ENCODE data around the gene COL25A1. TPM values are rescaled to one million over a fixed set of nuclear protein-coding genes. Genes with fewer than 3 reads are reported as not detected.

COL25A1 gene
- total RNA-seq, 2 experiments from 2014 or later, result 0.67 TPM; not detected in 1

DNA sequence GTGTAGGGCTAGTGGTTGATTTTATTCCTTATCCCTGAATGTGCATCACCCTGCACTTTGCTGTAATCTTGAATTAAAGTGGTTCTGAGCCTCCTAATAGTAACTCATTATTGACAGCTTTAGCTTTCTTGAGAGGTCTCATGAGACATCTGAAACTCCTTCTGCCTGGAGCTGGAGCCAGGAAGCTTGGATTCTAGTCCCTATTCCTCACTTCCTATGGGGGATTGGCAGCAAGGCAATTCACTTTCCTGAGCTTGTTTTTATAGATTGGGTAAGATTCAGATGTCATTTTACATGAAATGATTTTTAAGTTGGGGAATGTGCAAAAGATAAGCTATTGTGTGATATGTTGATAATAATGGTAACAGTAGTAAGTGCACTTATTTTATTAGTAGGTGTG is 522.5 kb downstream of the COL25A1 start:
- H3K27ac Mint-ChIP-seq, result no peak overlapping the region
- POLR2A ChIA-PET, result no interaction called here
- ATAC-seq (ENCODE audit: low read depth) (no peak), DNase-seq (no peak)
- no peaks in the 10 kb centered on the region for H3K36me3 Mint-ChIP-seq
- H3K9me3 Mint-ChIP-seq, result no peaks in the 10 kb centered on the region
- peaks cover 17% of the 10 kb centered on the region for H3K27me3 Mint-ChIP-seq
- no peak overlapping the region for H3K4me3 Mint-ChIP-seq
- H3K4me1 Mint-ChIP-seq, result no peaks in the 10 kb centered on the region

- Mint-ChIP-seq H3K27ac (no peak overlapping the region), H3K27me3 (peaks cover 14% of the 10 kb centered on the region)
- POLR2A ChIA-PET, result no interaction called here
Observed at GRCh38 chr4:108777388-108777787, 525.1 kb downstream of the COL25A1 start.

GRCh38 chr4:108775921-108776320 is 526.5 kb downstream of the COL25A1 start:
- POLR2A ChIA-PET, result no interaction called here
- no peaks in the 10 kb centered on the region for H3K36me3 Mint-ChIP-seq

More at GRCh38 chr4:108777388-108777787, 525.1 kb downstream of the COL25A1 start:
- Mint-ChIP-seq H3K9me3 (no peaks in the 10 kb centered on the region), H3K4me3 (no peak overlapping the region), H3K4me1 (no peaks in the 10 kb centered on the region), H3K36me3 (no peaks in the 10 kb centered on the region)
- ATAC-seq (ENCODE audit: low read depth), result no peak
- DNase-seq, result no peak

DNA sequence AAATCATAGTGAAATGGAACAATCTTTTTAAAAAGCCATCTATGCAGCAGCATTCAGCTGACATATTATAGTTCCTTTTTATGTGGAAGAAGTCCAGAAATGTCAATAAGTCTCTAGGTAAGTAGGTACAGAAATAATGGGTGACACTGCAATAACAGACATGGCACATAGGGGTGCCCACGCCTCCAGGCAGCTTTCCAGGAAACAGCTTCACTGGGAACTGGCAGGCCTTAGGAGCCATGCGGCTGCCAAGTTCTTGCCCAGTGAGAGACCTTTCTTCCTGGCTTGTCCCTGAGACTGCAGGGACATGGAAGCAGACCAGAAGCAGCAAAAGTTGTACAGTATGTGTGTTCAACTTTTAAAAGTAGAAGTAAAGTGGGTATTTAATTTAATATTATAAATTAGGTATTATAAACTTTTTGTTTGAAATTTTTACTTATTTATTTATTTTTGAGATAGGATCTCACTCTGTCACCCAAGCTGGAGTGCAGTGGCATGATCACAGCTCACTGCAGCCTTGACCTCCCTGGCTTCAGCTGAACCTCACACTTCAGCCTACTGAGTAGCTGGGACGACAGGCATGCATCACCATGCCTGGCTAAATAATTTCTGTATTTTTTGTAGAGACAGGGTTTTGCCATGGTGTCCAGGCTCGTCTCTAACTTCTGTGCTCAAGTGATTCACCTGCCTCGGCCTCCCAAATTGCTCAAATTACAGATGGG is 527.5 kb downstream of the COL25A1 start:
- no peak for ATAC-seq (ENCODE audit: low read depth)
- Mint-ChIP-seq H3K27me3 (peaks cover 9% of the 10 kb centered on the region), H3K4me1 (no peaks in the 10 kb centered on the region), H3K36me3 (no peaks in the 10 kb centered on the region), H3K9me3 (no peaks in the 10 kb centered on the region), H3K27ac (no peak overlapping the region), H3K4me3 (no peak overlapping the region)
- no peak for DNase-seq
- POLR2A ChIA-PET, result no interaction called here

More at GRCh38 chr4:108775921-108776320, 526.5 kb downstream of the COL25A1 start:
- peaks cover 14% of the 10 kb centered on the region for H3K27me3 Mint-ChIP-seq
- H3K4me3 Mint-ChIP-seq, result no peak overlapping the region
- ATAC-seq (ENCODE audit: low read depth) (no peak), DNase-seq (no peak)
- H3K4me1 Mint-ChIP-seq, result no peaks in the 10 kb centered on the region
- no peaks in the 10 kb centered on the region for H3K9me3 Mint-ChIP-seq
- H3K27ac Mint-ChIP-seq, result no peak overlapping the region

DNA sequence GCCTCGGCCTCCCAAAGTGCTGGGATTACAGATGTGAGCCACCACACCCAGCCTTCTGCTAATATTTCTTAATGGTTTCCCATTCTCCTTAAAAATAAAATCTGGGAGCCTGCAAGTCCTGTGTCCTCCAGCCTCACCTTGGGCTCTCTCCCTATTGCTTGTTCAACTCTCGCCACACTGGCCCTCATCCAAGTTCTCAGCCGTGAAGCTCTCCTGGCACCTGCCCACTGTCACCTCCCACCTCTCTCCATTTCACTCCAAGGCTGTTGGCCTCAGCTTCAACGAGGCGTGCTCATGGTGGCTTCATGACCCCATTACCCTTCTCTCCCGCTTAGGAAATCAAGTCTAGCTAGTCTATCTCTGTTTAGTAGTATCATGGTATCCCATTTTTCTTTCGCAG is 530.1 kb downstream of the COL25A1 start:
- Mint-ChIP-seq H3K4me3 (no peak overlapping the region), H3K36me3 (no peaks in the 10 kb centered on the region), H3K4me1 (no peaks in the 10 kb centered on the region), H3K27me3 (peaks cover 2% of the 10 kb centered on the region), H3K9me3 (no peaks in the 10 kb centered on the region), H3K27ac (no peak overlapping the region)
- DNase-seq (no peak), ATAC-seq (ENCODE audit: low read depth) (no peak)
- POLR2A ChIA-PET, result no interaction called here

- ATAC-seq (ENCODE audit: low read depth), result no peak
- no peaks in the 10 kb centered on the region for H3K36me3 Mint-ChIP-seq
- H3K9me3 Mint-ChIP-seq, result no peaks in the 10 kb centered on the region
- POLR2A ChIA-PET, result no interaction called here
- H3K27ac Mint-ChIP-seq, result no peak overlapping the region
- H3K4me1 Mint-ChIP-seq, result peaks cover 12% of the 10 kb centered on the region
- DNase-seq, result no peak
- H3K27me3 Mint-ChIP-seq, result peaks cover 53% of the 10 kb centered on the region
- H3K4me3 Mint-ChIP-seq, result no peak overlapping the region
Observed at GRCh38 chr4:108766058-108766457, 536.4 kb downstream of the COL25A1 start.

GRCh38 chr4:108763986-108764385 is 538.5 kb downstream of the COL25A1 start:
- H3K4me1 Mint-ChIP-seq, result peaks cover 12% of the 10 kb centered on the region
- H3K27me3 Mint-ChIP-seq, result peaks cover 57% of the 10 kb centered on the region
- no peaks in the 10 kb centered on the region for H3K36me3 Mint-ChIP-seq
- H3K27ac Mint-ChIP-seq, result no peak overlapping the region
- POLR2A ChIA-PET, result no interaction called here
- ATAC-seq (ENCODE audit: low read depth) (no peak), DNase-seq (no peak)
- H3K4me3 Mint-ChIP-seq, result no peak overlapping the region
- H3K9me3 Mint-ChIP-seq, result no peaks in the 10 kb centered on the region

DNA sequence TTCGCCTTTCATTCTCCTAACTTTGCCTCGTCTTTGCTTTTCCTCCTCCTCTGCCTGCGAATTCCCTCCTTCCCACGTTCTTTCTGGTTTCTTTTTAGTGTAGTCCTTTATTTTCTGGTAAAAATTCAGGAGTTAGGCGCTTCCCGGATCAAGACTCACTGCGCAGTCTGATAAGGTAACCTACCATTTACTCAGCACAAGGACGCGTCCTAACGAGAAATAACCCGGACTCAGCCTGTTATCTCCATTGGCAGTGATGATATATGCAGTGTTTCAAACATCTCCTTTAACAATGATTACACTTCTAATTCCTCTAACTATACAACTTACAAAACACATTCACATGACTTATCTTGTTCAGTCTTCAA is 539.2 kb downstream of the COL25A1 start:
- Mint-ChIP-seq H3K4me3 (peak overlapping the region; percentile 85), H3K4me1 (peaks cover 12% of the 10 kb centered on the region), H3K36me3 (no peaks in the 10 kb centered on the region), H3K27ac (peak overlapping the region; percentile 33), H3K9me3 (no peaks in the 10 kb centered on the region), H3K27me3 (peaks cover 57% of the 10 kb centered on the region)
- ATAC-seq (ENCODE audit: low read depth) (no peak), DNase-seq (no peak)
- POLR2A ChIA-PET, result no interaction called here

- Mint-ChIP-seq H3K27me3 (peaks cover 57% of the 10 kb centered on the region), H3K27ac (peak within 1 kb of the TSS; percentile 33), H3K36me3 (no peaks in the 10 kb centered on the region), H3K9me3 (no peaks in the 10 kb centered on the region), H3K4me1 (peaks cover 12% of the 10 kb centered on the region), H3K4me3 (peak within 1 kb of the TSS; percentile 85)
- DNase-seq (peak; percentile 58), ATAC-seq (ENCODE audit: low read depth) (peak; percentile 89)
- POLR2A ChIA-PET, result no interaction called here
Observed at GRCh38 chr4:108762559-108763225, 539.8 kb downstream of the COL25A1 start, which contains the start of gene ETNPPL. Gene ETNPPL (minus strand): TSS chr4:108763053. CDS start chr4:108762898, 155 bp downstream.

Other genes starting within 250 kb of the COL25A1 start
- 10 to 100 TPM; 27.0 to 28.5 TPM for gene SEC24B, start 131.2 kb upstream of the COL25A1 start, total RNA-seq